Endometrial microvascular endothelial cells (primary cell): ENCODE measurements around the gene NADSYN1. TPM values are rescaled to one million over a fixed set of nuclear protein-coding genes. Genes with fewer than 3 reads are reported as not detected.
"Not testable (repeated sequence)": the region's sequence is repeated elsewhere in the genome, so short reads cannot be mapped to it uniquely, and the experiment has no call there.

Experiments used
- in situ Hi-C: cut with HindIII; loops from 2 replicates; pipeline ENCODE4 v1.10.0; 2017; ENCODE audit warnings: low sequenced_read_pairs, low pct_unique_long_range_greater_than_20kb; ENCODE audit errors: inconsistent ontology term
- total RNA-seq: library from RNA; depleted of rRNA; stranded (reverse); fragments of >200 nt; gene quantifications from one replicate; pipeline ENCODE4 v1.2.3, GENCODE V29; 2015; ENCODE audit errors: inconsistent ontology term

Gene NADSYN1
- total RNA-seq, 1 donor from 2014 or later: 81.0 TPM

DNA sequence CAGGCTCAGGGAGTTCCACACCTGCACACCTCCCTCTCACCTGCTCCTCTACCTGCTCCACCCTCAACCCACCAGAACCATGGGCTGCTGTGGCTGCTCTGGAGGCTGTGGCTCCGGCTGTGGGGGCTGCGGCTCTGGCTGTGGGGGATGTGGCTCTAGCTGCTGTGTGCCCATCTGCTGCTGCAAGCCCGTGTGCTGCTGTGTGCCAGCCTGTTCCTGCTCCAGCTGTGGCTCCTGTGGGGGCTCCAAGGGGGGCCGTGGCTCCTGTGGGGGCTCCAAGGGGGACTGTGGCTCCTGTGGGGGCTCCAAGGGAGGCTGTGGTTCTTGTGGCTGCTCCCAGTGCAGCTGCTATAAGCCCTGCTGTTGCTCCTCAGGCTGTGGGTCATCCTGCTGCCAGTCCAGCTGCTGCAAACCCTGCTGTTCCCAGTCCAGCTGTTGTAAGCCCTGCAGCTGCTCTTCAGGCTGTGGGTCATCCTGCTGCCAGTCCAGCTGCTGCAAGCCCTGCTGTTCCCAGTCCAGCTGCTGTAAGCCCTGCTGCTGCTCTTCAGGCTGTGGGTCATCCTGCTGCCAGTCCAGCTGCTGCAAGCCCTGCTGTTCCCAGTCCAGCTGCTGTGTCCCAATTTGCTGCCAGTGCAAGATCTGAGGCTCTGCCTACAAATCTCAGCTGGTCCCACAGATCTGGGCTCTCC is 85.1 kb downstream of the NADSYN1 start, which contains the start of gene KRTAP5-8:
KRTAP5-8 (plus strand) TSS at position 49 of the 689 bp plus-strand sequence; CDS start at position 80, 31 bp downstream.
- in situ Hi-C loops: not testable (repeated sequence)

DNA sequence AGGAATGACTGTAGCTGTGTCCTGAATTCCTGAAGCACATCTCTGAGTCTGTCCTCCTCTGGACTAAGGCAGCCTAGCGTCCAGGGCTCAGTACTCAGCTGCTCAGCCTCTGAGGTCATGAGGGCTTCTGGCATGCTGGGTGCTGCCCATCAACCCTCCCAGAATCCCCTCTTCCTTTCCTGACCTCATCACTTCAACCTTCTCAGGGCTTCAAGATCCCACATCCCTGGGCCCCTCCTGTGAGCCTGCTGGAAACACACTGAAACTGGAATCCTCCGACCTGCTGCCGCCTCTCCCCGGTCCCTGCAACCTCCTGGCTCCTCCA is 85.6 kb downstream of the NADSYN1 start:
- in situ Hi-C loops: no loop called here

DNA sequence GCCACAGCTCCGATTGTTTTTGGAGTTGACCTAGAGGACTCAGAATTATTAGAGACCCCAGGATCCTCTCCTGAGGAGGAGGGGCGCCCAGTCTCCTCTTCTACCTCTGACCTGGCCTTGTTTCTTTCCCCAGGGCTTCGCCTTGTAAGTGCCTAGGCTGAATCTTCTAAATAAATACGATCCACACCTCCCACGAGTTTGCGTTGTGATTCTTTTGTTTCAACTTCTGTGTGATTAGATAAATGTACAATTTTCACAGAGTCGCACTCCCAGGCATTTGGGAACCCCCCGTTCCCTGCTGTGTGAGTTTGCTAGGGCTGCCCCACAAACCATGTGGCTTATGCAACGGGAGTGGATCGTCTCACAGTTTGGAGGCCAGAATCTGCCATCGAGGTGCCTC is 86.0 kb downstream of the NADSYN1 start:
- in situ Hi-C loops: no loop called here

DNA sequence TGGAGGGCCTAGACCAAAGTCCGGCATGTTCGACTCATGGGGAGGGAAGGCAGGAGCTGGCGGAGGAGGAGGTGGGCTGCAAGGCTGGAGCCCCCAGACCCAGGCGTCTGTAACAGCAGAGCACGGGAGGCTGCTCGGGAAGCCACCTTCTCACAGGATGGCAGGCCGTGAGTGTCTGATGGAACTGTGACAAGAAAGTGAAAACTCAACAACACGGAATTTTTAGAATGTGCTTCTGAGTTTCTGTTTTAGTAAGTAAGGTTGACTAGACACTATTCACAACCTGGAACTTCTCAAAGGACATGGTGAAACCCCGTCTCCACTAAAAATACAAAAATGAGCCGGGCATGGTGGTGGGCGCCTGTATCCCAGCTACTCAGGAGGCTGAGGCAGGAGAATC is 87.0 kb downstream of the NADSYN1 start:
- in situ Hi-C loops: not testable (repeated sequence)

DNA sequence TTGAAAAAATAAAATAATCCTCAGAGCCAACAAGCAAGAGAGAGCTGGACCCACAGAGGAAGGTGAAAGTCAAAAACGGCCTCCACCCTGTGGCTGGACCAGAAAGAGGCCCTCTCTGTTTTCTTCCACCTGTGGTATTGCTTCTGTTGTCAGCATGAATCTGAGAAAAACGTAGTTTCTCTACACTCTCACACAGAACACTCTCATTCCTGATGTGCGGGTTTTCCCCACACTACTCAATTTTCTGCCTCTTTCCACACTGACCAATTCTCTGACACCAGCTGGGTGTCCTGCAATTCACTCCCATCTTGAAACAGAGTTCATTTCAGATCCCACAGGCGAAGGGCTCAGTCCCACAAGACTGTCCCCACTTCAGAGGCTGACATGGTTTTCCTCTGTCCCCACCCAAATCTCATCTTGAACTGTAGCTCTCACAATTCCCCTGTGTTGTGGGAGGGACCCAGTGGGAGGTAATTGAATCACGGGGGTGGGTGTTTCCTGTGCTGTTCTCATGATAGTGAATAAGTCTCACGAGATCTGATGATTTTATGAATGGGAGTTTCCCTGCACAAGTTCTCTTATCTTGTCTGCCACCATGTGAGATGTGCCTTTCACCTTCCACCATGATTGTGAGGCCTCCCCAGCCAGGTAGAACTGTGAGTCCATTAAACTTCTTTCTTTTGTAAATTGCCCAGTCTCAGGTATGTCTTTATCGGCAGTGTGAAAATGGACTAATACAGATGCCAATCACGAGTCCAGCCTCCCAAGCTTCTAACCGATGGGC is 87.7 kb downstream of the NADSYN1 start:
- in situ Hi-C loops: not testable (repeated sequence)

DNA sequence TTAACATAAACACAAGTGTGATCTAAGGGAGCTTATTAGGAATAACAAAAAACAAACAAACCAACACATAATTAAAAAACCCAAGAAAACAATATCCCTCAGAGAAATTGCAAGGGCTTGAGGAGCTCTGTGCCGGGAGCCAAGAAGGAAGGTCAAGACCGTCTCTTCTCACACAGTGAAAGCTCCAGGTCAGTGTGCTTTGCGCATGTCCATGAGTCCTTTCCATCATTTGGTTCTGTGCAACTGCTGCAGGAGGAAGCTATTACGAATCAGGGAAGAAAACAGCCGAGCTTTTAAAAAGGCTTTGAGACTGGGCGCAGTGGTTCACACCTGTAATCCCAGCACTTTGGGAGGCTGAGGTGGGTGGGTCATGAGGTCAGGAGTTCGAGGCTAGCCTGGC is 89.4 kb downstream of the NADSYN1 start:
- in situ Hi-C loops: no loop called here

DNA sequence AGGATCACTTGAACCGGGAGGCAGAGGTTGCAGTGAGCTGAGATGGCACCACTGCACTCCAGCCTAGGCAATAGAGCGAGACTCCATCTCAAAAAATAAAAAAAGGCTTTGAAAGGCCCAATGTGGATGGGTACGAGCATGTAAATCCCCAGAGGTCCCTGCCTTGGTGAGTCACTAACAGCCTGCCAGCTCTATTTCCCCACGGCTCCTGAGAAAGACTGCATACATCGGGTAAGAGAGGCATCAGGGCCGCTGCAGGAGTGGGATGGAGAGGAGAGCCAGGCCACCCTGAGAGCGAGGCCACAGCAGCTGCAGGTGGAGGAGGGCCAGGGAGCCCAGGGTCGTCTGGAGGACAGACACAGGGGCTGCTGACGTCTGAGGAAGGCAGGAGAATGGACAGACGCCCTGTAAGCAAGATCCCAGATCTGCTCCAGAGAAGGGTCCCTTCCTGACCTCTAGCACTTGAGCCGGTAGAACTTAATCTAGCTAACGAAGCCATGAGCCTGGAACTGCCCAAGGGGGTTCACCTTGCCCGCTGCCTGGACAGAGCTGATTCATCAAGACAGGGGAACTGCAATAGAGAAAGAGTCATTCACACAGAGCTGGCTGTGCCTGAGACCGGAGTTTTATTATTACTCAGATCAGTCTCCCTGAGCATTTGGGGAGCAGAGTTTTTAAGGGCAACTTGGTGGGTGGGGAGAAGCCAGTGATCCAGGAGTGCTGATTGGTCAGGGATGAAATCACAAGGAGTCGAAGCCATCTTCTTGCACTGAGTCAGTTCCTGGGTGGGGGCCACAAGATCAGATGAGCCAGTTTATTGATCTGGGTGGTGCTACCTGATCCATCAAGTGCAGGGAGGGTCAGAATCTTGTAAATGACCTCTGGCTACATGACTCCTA is 90.1 kb downstream of the NADSYN1 start:
- in situ Hi-C loops: no loop called here

DNA sequence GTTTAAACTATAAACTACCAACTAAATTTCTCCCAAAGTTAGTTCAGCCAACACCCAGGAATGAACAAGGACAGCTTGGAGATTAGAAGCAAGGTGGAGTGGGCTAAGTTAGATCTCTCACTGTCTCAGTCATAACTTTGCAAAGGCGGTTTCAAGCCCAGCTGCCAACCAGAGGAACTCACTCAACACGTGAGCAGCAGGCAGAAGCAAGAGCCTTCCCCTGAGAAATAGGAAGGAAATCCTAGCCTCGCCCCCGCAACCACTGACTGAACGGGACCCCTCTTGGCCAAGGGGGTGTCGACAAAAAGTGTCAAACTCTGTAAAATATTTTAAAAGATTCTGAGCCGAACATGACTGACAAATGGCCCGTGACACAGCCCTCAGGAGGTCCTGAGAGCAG is 90.9 kb downstream of the NADSYN1 start:
- in situ Hi-C loops: no loop called here

DNA sequence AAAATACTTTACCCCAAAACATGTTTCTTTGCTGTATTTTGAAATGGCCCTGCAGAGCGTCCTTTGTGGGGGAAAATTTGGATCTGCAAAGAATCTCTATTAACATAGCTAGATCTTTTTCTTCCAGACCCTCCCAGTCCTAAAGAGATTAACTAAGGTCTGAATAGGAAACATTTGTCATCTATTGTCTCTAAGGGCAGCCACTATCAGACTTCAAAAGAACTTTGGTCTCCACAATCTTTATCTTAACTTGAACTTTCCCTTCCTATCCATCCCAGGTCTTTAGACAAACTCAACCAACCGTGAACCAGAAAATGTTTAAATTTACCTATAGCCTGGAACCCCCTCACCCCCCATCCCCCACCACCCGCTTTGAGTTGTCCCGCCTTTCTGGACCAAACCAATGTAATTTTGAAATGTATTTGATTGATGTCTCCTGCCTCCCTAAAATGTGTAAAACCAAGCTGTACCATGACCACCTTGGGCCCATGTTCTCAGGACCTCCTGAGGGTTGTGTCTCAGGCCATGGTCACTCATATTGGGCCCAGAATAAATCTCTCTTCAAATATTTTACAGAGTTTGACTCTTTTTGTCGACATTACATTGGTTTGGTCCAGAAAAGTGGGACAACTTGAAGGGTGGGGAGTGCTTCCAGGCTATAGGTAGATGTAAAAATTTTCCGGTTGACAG is 91.7 kb downstream of the NADSYN1 start:
- in situ Hi-C loops: no loop called here

DNA sequence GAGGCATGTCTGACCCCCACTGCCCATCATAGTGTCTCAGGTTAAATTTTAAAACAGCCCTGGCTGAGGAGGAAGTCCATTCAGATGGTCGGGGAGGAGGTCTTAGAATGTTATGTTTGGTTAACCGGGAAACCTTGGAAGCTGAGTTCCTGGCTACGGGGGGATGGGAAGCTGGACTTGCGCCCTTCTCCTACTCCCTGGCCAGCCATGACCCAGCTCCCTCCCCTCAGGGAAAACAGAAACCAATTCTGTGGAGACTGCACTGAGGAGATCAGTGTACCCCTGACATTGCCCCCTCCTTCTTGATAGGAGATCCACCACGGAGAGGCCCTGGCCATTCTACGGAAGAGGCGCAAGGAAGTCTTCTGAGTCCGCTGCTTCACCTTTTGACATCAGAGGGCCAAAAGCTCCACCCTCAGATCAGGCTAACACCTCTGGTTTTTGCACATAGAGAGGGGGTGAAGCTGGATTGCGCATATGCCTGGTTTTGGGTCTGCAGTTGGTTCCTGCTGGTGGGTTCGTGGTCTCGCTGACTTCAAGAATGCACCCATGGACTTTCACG is 92.5 kb downstream of the NADSYN1 start:
- in situ Hi-C loops: no loop called here

DNA sequence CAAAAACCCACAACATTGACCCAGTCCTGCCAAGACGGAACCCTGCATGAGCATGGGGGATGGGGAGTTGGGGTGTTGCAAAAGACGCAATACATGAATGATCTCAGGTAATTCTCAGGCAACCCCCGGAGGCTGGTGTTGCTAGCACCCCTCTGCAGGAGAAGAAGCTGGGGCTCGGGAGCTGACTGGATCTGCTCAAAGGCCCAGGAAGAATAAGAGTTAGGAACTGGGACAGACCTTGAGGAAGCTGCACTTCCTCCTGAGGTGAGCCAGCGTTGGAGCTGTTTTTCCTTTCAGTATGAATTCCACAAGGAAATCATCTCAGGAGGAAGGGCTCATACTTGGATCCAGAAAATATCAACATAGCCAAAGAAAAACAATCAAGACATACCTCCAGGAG is 95.1 kb downstream of the NADSYN1 start, which contains the start of gene KRTAP5-9:
KRTAP5-9 (plus strand) TSS at position 301 of the 400 bp plus-strand sequence. CDS start 238 bp downstream, outside the sequence.
- in situ Hi-C loops: no loop called here

DNA sequence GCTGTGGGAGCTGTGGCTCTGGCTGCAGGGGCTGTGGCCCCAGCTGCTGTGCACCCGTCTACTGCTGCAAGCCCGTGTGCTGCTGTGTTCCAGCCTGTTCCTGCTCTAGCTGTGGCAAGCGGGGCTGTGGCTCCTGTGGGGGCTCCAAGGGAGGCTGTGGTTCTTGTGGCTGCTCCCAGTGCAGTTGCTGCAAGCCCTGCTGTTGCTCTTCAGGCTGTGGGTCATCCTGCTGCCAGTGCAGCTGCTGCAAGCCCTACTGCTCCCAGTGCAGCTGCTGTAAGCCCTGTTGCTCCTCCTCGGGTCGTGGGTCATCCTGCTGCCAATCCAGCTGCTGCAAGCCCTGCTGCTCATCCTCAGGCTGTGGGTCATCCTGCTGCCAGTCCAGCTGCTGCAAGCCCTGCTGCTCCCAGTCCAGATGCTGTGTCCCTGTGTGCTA is 95.7 kb downstream of the NADSYN1 start:
- in situ Hi-C loops: no loop called here

Other genes with a start within 250 kb of the NADSYN1 start
- gene SHANK2, start 200.6 kb upstream of the NADSYN1 start, total RNA-seq: not detected
- gene DHCR7, start 4.8 kb upstream of the NADSYN1 start, total RNA-seq: 43.2 TPM
- not detected for gene KRTAP5-7, start 74.1 kb downstream of the NADSYN1 start, total RNA-seq
- not detected for gene KRTAP5-8, start 84.8 kb downstream of the NADSYN1 start, total RNA-seq
- gene KRTAP5-9, start 95.2 kb downstream of the NADSYN1 start, total RNA-seq: not detected
- gene KRTAP5-10, start 112.4 kb downstream of the NADSYN1 start, total RNA-seq: not detected
- not detected for gene KRTAP5-11, start 129.7 kb downstream of the NADSYN1 start, total RNA-seq